ENCODE measurements around the gene PLCB4. TPM values are rescaled to one million over a fixed set of nuclear protein-coding genes. Genes with fewer than 3 reads are reported as not detected.

Gene PLCB4
- total RNA-seq, 2 donors from 2014 or later: 15.3 to 24.1 TPM

GRCh38 chr20:9166153-9166780 lies 97.4 kb downstream of the PLCB4 start:
- TF ChIP-seq CTCF (IDR thresholded peaks at IDR 0.05): no peak
- Histone ChIP-seq H3K4me3 (no peak overlapping the region), H3K9me3 (no peaks in the 10 kb centered on the region), H3K4me1 (ENCODE audit: control insufficient read depth in 1 of 2, low read depth in 2 of 2) (peaks cover 2% of the 10 kb centered on the region in 2 donors), H3K27me3 (replicated peaks; ENCODE audit: insufficient read depth) (no peaks in the 10 kb centered on the region), H3K36me3 (no peaks in the 10 kb centered on the region), H3K27ac (no peak overlapping the region)
- no peak for DNase-seq (ENCODE audit: low spot score)
- no peak for ATAC-seq (ENCODE audit: insufficient number of reproducible peaks, low FRiP score, low read depth)

DNA sequence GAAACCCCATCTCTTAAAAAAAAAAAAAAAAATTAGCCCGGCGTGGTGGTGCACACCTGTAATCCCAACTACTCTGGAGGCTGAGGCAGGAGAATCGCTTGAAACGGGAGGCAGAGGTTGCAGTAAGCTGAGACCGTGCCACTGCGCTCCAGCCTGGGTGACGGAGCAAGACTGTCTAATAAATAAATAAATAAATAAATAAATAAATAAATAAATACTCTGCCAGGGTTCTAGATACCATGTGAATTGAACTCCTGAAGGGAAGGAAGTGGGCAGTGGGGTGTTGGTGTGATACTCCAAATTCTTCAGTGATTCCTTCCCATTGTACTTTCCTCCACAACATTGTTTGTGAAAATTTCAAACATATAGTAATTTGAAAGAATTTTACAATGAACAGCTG lies 100.5 kb downstream of the PLCB4 start:
- Histone ChIP-seq H3K9me3 (no peaks in the 10 kb centered on the region), H3K27me3 (replicated peaks; ENCODE audit: insufficient read depth) (no peaks in the 10 kb centered on the region), H3K36me3 (no peaks in the 10 kb centered on the region), H3K4me1 (ENCODE audit: control insufficient read depth in 1 of 2, low read depth in 2 of 2) (no peaks in the 10 kb centered on the region), H3K4me3 (no peak overlapping the region), H3K27ac (no peak overlapping the region)
- no peak for DNase-seq (ENCODE audit: low spot score)
- no peak for ATAC-seq (ENCODE audit: insufficient number of reproducible peaks, low FRiP score, low read depth)
- no peak for TF ChIP-seq CTCF (IDR thresholded peaks at IDR 0.05)

- H3K36me3 ChIP-seq: no peaks in the 10 kb centered on the region
- no peaks in the 10 kb centered on the region for H3K27me3 ChIP-seq (replicated peaks; ENCODE audit: insufficient read depth)
- H3K4me3 ChIP-seq: no peak overlapping the region
- H3K9me3 ChIP-seq: no peaks in the 10 kb centered on the region
- no peak for DNase-seq (ENCODE audit: low spot score)
- H3K27ac ChIP-seq: no peak overlapping the region
- TF ChIP-seq CTCF (IDR thresholded peaks at IDR 0.05): no peak
- no peaks in the 10 kb centered on the region for H3K4me1 ChIP-seq (ENCODE audit: control insufficient read depth in 1 of 2, low read depth in 2 of 2)
- no peak for ATAC-seq (ENCODE audit: insufficient number of reproducible peaks, low FRiP score, low read depth)
These were observed 104.0 kb downstream of the PLCB4 start for GRCh38 chr20:9172851-9173250.

- Histone ChIP-seq H3K27ac (no peak overlapping the region), H3K4me1 (ENCODE audit: control insufficient read depth in 1 of 2, low read depth in 2 of 2) (peaks cover 0 to 7% of the 10 kb centered on the region in 2 donors), H3K36me3 (no peaks in the 10 kb centered on the region), H3K27me3 (replicated peaks; ENCODE audit: insufficient read depth) (no peaks in the 10 kb centered on the region), H3K9me3 (no peaks in the 10 kb centered on the region), H3K4me3 (no peak overlapping the region)
- ATAC-seq (ENCODE audit: insufficient number of reproducible peaks, low FRiP score, low read depth) (no peak), DNase-seq (ENCODE audit: low spot score) (no peak)
- no peak for TF ChIP-seq CTCF (IDR thresholded peaks at IDR 0.05)
These were observed 108.4 kb downstream of the PLCB4 start for GRCh38 chr20:9177278-9177677.

DNA sequence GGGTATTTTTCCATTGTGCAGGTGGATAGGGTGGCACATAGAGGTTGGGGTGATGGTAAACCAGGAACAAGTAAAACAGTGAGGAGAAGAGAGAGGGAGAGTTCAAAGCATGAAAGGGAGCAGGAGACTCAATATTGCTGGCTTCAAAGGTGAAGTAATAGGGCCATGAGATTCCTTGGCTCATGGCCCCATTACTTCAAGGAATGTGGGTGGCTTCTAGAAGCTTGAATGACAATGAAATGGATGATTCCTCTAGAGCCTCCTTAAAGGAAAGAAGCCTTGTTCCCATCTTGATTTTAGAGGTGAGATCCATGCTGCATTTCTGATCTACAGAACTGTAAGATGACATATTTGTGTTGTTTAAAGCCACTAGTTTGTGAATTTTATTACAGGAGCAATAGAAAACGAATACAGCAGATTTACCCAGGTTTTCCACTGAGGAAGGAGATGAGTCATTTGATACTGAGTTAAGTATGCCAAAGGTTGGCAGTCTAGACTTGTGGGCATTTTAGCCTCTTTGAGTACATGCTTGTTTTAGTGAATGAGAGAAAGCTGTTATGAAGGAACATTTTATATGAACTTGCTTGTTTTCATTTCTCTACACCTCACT lies 110.4 kb downstream of the PLCB4 start:
- no peaks in the 10 kb centered on the region for H3K36me3 ChIP-seq

More for the DNA sequence above, 110.4 kb downstream of the PLCB4 start:
- Histone ChIP-seq H3K9me3 (no peaks in the 10 kb centered on the region), H3K4me3 (no peak overlapping the region), H3K27ac (no peak overlapping the region), H3K4me1 (ENCODE audit: control insufficient read depth in 1 of 2, low read depth in 2 of 2) (peaks cover 0 to 7% of the 10 kb centered on the region in 2 donors), H3K27me3 (replicated peaks; ENCODE audit: insufficient read depth) (no peaks in the 10 kb centered on the region)
- TF ChIP-seq CTCF (IDR thresholded peaks at IDR 0.05): no peak
- no peak for ATAC-seq (ENCODE audit: insufficient number of reproducible peaks, low FRiP score, low read depth)
- no peak for DNase-seq (ENCODE audit: low spot score)

Data from thoracic aorta (tissue), 2 donors.